IMR-90 (cell line): ENCODE data around the gene PKD1L1. TPM values are rescaled to one million over a fixed set of nuclear protein-coding genes. Genes with fewer than 3 reads are reported as not detected.

Experiments
- ATAC-seq: fragments of 200-7000 bp; cut with Tn5 transposase; 2 replicates; pipeline ENCODE4 v1.9.1; 2020; ENCODE audit warnings: low read depth, mild to moderate bottlenecking, moderate library complexity
- BruUV-seq: library from RNA; stranded (reverse); fragments of 400-500 nt; replicated peaks from 2 replicates; lab custom pipeline; 2021; lab: Mats Ljungman, UMichigan
- CTCF ChIA-PET: fragments of 300-600 bp; formaldehyde crosslinking; extraction: SDS; loops from one replicate; lab custom pipeline; 2021; ENCODE audit warnings: antibody characterized with exemption; lab: Yijun Ruan, JAX
- POLR2A ChIA-PET: fragments of 300-600 bp; sonication (Branson Sonifier 250); formaldehyde crosslinking; loops from one replicate; lab custom pipeline; 2022; ENCODE audit warnings: antibody characterized with exemption; ENCODE audit not compliant: unreplicated experiment; lab: Charles Lee
- DNase-seq: peaks from one replicate; pipeline ENCODE4 v3.0.0; 2013
- H2AFZ ChIP-seq: replicated peaks from 2 replicates; pipeline ENCODE3; 2013; ENCODE audit warnings: low read length, mild to moderate bottlenecking; ENCODE audit not compliant: poor library complexity
- H2AK5ac ChIP-seq: 2 replicates; pipeline ENCODE4 v1.6.1; 2013; ENCODE audit warnings: low read depth, low read length, inconsistent platforms
- H2AK9ac ChIP-seq: replicated peaks from 2 replicates; pipeline ENCODE3; 2013; ENCODE audit warnings: mild to moderate bottlenecking, low read depth, low read length, moderate library complexity; ENCODE audit not compliant: poor library complexity
- H2BK120ac ChIP-seq: 2 replicates; pipeline ENCODE4 v1.6.1; 2013; ENCODE audit warnings: low read depth, low read length, inconsistent platforms
- H2BK15ac ChIP-seq: 3 replicates; pipeline ENCODE4 v1.6.1; 2013; ENCODE audit warnings: low read depth, low read length, inconsistent platforms
- H2BK20ac ChIP-seq: 2 replicates; pipeline ENCODE4 v1.6.1; 2013; ENCODE audit warnings: low read depth, mild to moderate bottlenecking, inconsistent platforms, low read length, moderate library complexity
- H2BK5ac ChIP-seq: 2 replicates; pipeline ENCODE4 v1.6.1; 2013; ENCODE audit warnings: mild to moderate bottlenecking, low read depth, low read length, inconsistent platforms; ENCODE audit not compliant: poor library complexity, severe bottlenecking
- H3K14ac ChIP-seq: replicated peaks from 2 replicates; pipeline ENCODE4 v1.6.1; 2013; ENCODE audit warnings: low read depth, low read length, inconsistent platforms
- H3K18ac ChIP-seq: 2 replicates; pipeline ENCODE4 v1.6.1; 2013; ENCODE audit warnings: low read depth, low read length, control low read depth
- H3K23ac ChIP-seq: 2 replicates; pipeline ENCODE4 v1.6.1; 2013; ENCODE audit warnings: low read depth, low read length, inconsistent platforms
- H3K27ac ChIP-seq: 2 replicates; pipeline ENCODE4 v1.5.1; 2013; ENCODE audit warnings: mild to moderate bottlenecking, control low read depth, low read length; ENCODE audit not compliant: insufficient read depth
- H3K27me3 ChIP-seq: 2 replicates; pipeline ENCODE4 v1.6.1; 2013; ENCODE audit warnings: low read length; ENCODE audit not compliant: control insufficient read depth, insufficient read depth
- H3K36me3 ChIP-seq: 2 replicates; pipeline ENCODE4 v1.6.1; 2013; ENCODE audit warnings: low read length, mixed read lengths; ENCODE audit not compliant: control insufficient read depth, insufficient read depth
- H3K4ac ChIP-seq: 2 replicates; pipeline ENCODE4 v1.6.1; 2013; ENCODE audit warnings: low read depth, low read length, inconsistent platforms
- H3K4me1 ChIP-seq: 2 replicates; pipeline ENCODE4 v1.6.1; 2013; ENCODE audit warnings: low read length, mixed read lengths; ENCODE audit not compliant: control insufficient read depth, insufficient read depth
- H3K4me2 ChIP-seq: 2 replicates; pipeline ENCODE4 v1.6.1; 2013; ENCODE audit warnings: low read depth, mild to moderate bottlenecking, control low read depth, low read length, moderate library complexity
- H3K4me3 ChIP-seq: 2 replicates; pipeline ENCODE4 v1.5.1; 2013; ENCODE audit warnings: low read depth, mild to moderate bottlenecking, control low read depth, low read length, moderate library complexity; ENCODE audit not compliant: insufficient read depth
- H3K56ac ChIP-seq: 2 replicates; pipeline ENCODE4 v1.6.1; 2013; ENCODE audit warnings: low read length, inconsistent platforms; ENCODE audit not compliant: insufficient read depth; ENCODE audit errors: extremely low read depth
- H3K79me1 ChIP-seq, 2 experiments: 2 replicates each; pipeline ENCODE4 v1.6.1; 2013; ENCODE audit warnings: low read length in 2 of 2, inconsistent platforms in 1 of 2, low read depth in 1 of 2
- H3K9ac ChIP-seq: 2 replicates; pipeline ENCODE4 v1.6.1; 2013; ENCODE audit warnings: low read depth, low read length, control low read depth
- H3K9me1 ChIP-seq: 2 replicates; pipeline ENCODE4 v1.6.1; 2013; ENCODE audit warnings: low read length, inconsistent platforms; ENCODE audit not compliant: insufficient read depth
- H3K9me3 ChIP-seq: 2 replicates; pipeline ENCODE4 v1.6.1; 2013; ENCODE audit warnings: low read length; ENCODE audit not compliant: control insufficient read depth, insufficient read depth
- H4K20me1 ChIP-seq: 2 replicates; pipeline ENCODE4 v1.6.1; 2013; ENCODE audit warnings: low read length, inconsistent platforms; ENCODE audit not compliant: insufficient read depth
- H4K5ac ChIP-seq: 2 replicates; pipeline ENCODE4 v1.6.1; 2013; ENCODE audit warnings: mild to moderate bottlenecking, low read depth, low read length, control low read depth
- H4K8ac ChIP-seq, 2 experiments: 2 replicates each; pipeline ENCODE4 v1.6.1; 2013; ENCODE audit warnings: low read depth in 2 of 2, low read length in 2 of 2, control low read depth in 1 of 2, inconsistent platforms in 1 of 2
- H4K91ac ChIP-seq: 2 replicates; pipeline ENCODE4 v1.6.1; 2013; ENCODE audit warnings: low read depth, low read length, inconsistent platforms; ENCODE audit not compliant: insufficient read depth
- BHLHE40 ChIP-seq: fragments of 150-350 bp; IDR thresholded peaks from 2 replicates; pipeline ENCODE4 v1.6.1; 2016; ENCODE audit warnings: mild to moderate bottlenecking, low read depth, low read length
- CHD1 ChIP-seq: IDR thresholded peaks from 2 replicates; pipeline ENCODE4 v1.6.1; 2012; ENCODE audit warnings: low read depth, low read length, improper control_type of control experiment
- CTCF ChIP-seq: conservative IDR thresholded peaks from 2 replicates; pipeline ENCODE4 v1.5.1; 2012; ENCODE audit warnings: mild to moderate bottlenecking, low read depth, low read length, improper control_type of control experiment
- FOS ChIP-seq: fragments of 150-350 bp; IDR thresholded peaks from 2 replicates; pipeline ENCODE4 v1.6.1; 2016; ENCODE audit warnings: low read depth, low read length
- MAFK ChIP-seq: IDR thresholded peaks from 2 replicates; pipeline ENCODE4 v1.6.1; 2012; ENCODE audit warnings: low read depth, low read length, improper control_type of control experiment
- MAZ ChIP-seq: IDR thresholded peaks from 2 replicates; pipeline ENCODE4 v1.6.1; 2012; ENCODE audit warnings: low read depth, mild to moderate bottlenecking, low read length, improper control_type of control experiment, moderate library complexity, borderline replicate concordance
- MXI1 ChIP-seq: IDR thresholded peaks from 2 replicates; pipeline ENCODE4 v1.6.1; 2012; ENCODE audit warnings: low read depth, mild to moderate bottlenecking, low read length, moderate library complexity, borderline replicate concordance
- NFE2L2 ChIP-seq: fragments of 150-350 bp; IDR thresholded peaks from 2 replicates; pipeline ENCODE4 v1.6.1; 2016; ENCODE audit warnings: low read depth, mild to moderate bottlenecking, low read length
- POLR2A ChIP-seq: IDR thresholded peaks from 2 replicates; pipeline ENCODE4 v1.6.1; 2012; ENCODE audit warnings: mild to moderate bottlenecking, low read depth, low read length
- RAD21 ChIP-seq: IDR thresholded peaks from 2 replicates; pipeline ENCODE4 v1.6.1; 2012; ENCODE audit warnings: low read length, improper control_type of control experiment
- RCOR1 ChIP-seq: IDR thresholded peaks from 2 replicates; pipeline ENCODE4 v1.6.1; 2012; ENCODE audit warnings: mild to moderate bottlenecking, low read length, improper control_type of control experiment; ENCODE audit not compliant: insufficient replicate concordance
- SMC3 ChIP-seq: fragments of 150-350 bp; IDR thresholded peaks from 2 replicates; pipeline ENCODE4 v1.6.1; 2016; ENCODE audit warnings: low read depth, mild to moderate bottlenecking, antibody characterized with exemption, low read length, moderate library complexity
- WGBS, 2 experiments: methylation state at CpG; one replicate each; pipeline versions ENCODE4 v1.1.5 to v1.1.7; 2013; ENCODE audit warnings: missing lambda C conversion rate in 2 of 2; ENCODE audit not compliant: insufficient read length in 1 of 2; ENCODE audit errors: extremely low coverage in 2 of 2; 5-methylcytosine and 5-hydroxymethylcytosine counted together
- dilution Hi-C: fragments of 300-500 bp; cut with HindIII; formaldehyde crosslinking; loops from one replicate; pipeline ENCODE4 v1.14.3; 2018; ENCODE audit warnings: low sequenced_read_pairs; ENCODE audit not compliant: unreplicated experiment
- in situ Hi-C: fragments of 300-500 bp; cut with MboI; formaldehyde crosslinking; loops from 3 replicates; pipeline ENCODE4 v1.14.3; 2019; ENCODE audit warnings: low sequenced_read_pairs, inconsistent platforms, mixed read lengths
- intact Hi-C: fragments of 100-400 bp; cut with micrococcal nuclease; formaldehyde crosslinking; loops from 2 replicates; pipeline ENCODE4 v1.10.0; 2022
- polyA plus RNA-seq, 3 experiments: library from polyadenylated mRNA; depleted of rRNA; stranded (reverse); fragments of >200 nt; gene quantifications; 2 replicates each; pipeline ENCODE4 v1.2.3, GENCODE V29; 2012; ENCODE audit warnings: low replicate concordance in 1 of 3
- total RNA-seq: library from RNA; depleted of rRNA; stranded (reverse); fragments of >200 nt; gene quantifications from 2 replicates; pipeline ENCODE4 v1.2.3, GENCODE V29; 2012
- TF ChIP-seq, protein P1 (sequence below): fragments of 150-350 bp; IDR thresholded peaks from 2 replicates; pipeline ENCODE4 v1.6.1; 2017; ENCODE audit warnings: mild to moderate bottlenecking, antibody characterized with exemption, low read length, low read depth
- TF ChIP-seq, protein P2 (sequence below): fragments of 150-350 bp; IDR thresholded peaks from 2 replicates; pipeline ENCODE4 v1.6.1; 2016; ENCODE audit warnings: low read depth, mild to moderate bottlenecking, low read length, moderate library complexity, borderline replicate concordance

The PKD1L1 gene
- total and polyA plus RNA-seq, 2 of the 4 experiments (the other 2 are of a cell fraction), result under 0.01 to 0.15 TPM

DNA sequence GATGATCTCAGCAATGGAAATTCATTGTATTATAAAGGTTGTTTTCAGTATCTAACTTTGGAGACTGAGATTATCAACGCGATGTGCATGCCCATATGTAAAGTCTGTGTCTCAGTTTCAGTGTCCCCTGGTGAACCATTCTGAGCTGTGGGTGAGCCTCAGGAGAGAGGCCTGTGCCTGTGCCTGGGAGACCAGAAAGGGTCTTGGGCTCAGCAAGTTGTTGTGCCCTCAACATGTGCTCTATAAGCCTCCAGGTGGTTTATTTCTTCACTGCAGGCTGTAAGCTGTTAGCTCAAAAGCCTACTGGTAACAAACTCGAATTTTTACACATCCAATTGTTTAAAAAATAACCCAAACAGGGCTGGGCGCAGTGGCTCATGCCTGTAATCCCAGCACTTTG lies 151.9 kb downstream of the PKD1L1 start:
- Histone ChIP-seq H4K5ac (peak overlapping the region; percentile 96), H3K56ac (peak overlapping the region; percentile 45; the same call in 1 of the 2 replicates), H2AK5ac (peak overlapping the region; percentile 94), H2BK20ac (peak overlapping the region; percentile 93), H3K18ac (peak overlapping the region; percentile 97), H3K4me1 (peaks cover 13% of the 10 kb centered on the region), H4K8ac (peak overlapping the region; percentile 42 to 96; a peak in 3 of 4 replicates), H3K4me3 (no peak overlapping the region; the same call in 1 of the 2 replicates), H3K9me1 (peaks cover 15% of the 10 kb centered on the region), H3K36me3 (no peaks in the 10 kb centered on the region), H4K91ac (peak overlapping the region; percentile 96), H3K4me2 (peak overlapping the region; percentile 76), H3K23ac (peak overlapping the region; percentile 76), H3K4ac (peak overlapping the region; percentile 99), H3K14ac (peak overlapping the region; percentile 85), H3K27me3 (no peaks in the 10 kb centered on the region), H3K27ac (peak overlapping the region; percentile 85), H2BK15ac (peak overlapping the region; percentile 58; the same call in 2 of the 3 replicates), H3K79me1 (peaks cover 4 to 12% of the 10 kb centered on the region in 2 experiments; a peak in 3 of 4 replicates), H2AFZ (no peak overlapping the region), H3K9ac (peak overlapping the region; percentile 26; the same call in 1 of the 2 replicates), H2BK120ac (peak overlapping the region; percentile 98), H4K20me1 (no peaks in the 10 kb centered on the region), H2BK5ac (peak overlapping the region; percentile 96), H2AK9ac (peak overlapping the region; percentile 68), H3K9me3 (no peaks in the 10 kb centered on the region)
- no TSS peak for BruUV-seq
- in situ Hi-C loops (no loop called here), dilution Hi-C loops (no loop called here), intact Hi-C loops (loop anchor here (5.0 kb wide), 1 partner anchor 144 kb away; no protein-coding TSS in a partner anchor)
- no peak for ATAC-seq
- TF ChIP-seq MAZ (no peak), CHD1 (no peak), CTCF (peak; percentile 27; the same call in 1 of the 2 replicates), FOS (no peak), RAD21 (peak; percentile 34), SMC3 (no peak), NFE2L2 (no peak), MAFK (no peak), RCOR1 (no peak), BHLHE40 (no peak), POLR2A (no peak), MXI1 (peak; percentile 30; the same call in 1 of the 2 replicates)
- TF ChIP-seq, protein P1, sequence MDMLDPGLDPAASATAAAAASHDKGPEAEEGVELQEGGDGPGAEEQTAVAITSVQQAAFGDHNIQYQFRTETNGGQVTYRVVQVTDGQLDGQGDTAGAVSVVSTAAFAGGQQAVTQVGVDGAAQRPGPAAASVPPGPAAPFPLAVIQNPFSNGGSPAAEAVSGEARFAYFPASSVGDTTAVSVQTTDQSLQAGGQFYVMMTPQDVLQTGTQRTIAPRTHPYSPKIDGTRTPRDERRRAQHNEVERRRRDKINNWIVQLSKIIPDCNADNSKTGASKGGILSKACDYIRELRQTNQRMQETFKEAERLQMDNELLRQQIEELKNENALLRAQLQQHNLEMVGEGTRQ, result no peak
- TF ChIP-seq, protein P2, sequence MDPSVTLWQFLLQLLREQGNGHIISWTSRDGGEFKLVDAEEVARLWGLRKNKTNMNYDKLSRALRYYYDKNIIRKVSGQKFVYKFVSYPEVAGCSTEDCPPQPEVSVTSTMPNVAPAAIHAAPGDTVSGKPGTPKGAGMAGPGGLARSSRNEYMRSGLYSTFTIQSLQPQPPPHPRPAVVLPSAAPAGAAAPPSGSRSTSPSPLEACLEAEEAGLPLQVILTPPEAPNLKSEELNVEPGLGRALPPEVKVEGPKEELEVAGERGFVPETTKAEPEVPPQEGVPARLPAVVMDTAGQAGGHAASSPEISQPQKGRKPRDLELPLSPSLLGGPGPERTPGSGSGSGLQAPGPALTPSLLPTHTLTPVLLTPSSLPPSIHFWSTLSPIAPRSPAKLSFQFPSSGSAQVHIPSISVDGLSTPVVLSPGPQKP, result no peak
- CTCF ChIA-PET, result interaction anchor here (1.0 to 1.3 kb wide), 2 partner anchors 13 to 192 kb away, joined by 3 to 4 read pairs; no protein-coding TSS in a partner anchor
- peak; percentile 59 for DNase-seq
- 100% methylated on average over 2 of the region's 4 CpGs; no CpG with 5 or more reads in 1 of the 2 experiments for WGBS, 2 experiments
- POLR2A ChIA-PET, result interaction anchor here (0.7 kb wide), 1 partner anchor 165 kb away, joined by 3 read pairs; no protein-coding TSS in a partner anchor
